K562 (cell line): ENCODE measurements around the gene TLNRD1.
"Not testable (repeated sequence)": the region's sequence is repeated elsewhere in the genome, so short reads cannot be mapped to it uniquely, and the experiment has no call there.

Experiments
- EZH2 ChIP-seq: IDR thresholded peaks from 2 replicates; pipeline ENCODE4 v1.6.1; 2012; ENCODE audit warnings: low read depth, mild to moderate bottlenecking, inconsistent platforms, low read length, borderline replicate concordance
- GABPA ChIP-seq: fragments of 200-800 bp; sonication (Bioruptor generic); conservative IDR thresholded peaks from 2 replicates; pipeline ENCODE4 v1.6.1; 2016; ENCODE audit warnings: low read depth, missing genetic modification characterization, missing compliant biosample characterization
- KLF6 ChIP-seq: fragments of 250-450 bp; sonication (Bioruptor Pico); IDR thresholded peaks from 2 replicates; pipeline ENCODE4 v1.4.0; 2020; ENCODE audit warnings: mild to moderate bottlenecking, moderate library complexity, borderline replicate concordance
- MAZ ChIP-seq, 2 experiments: fragments of 450-650 bp in 1 of 2; sonication (generic) in 1 of 2; formaldehyde crosslinking; IDR thresholded peaks in 1 of 2; conservative IDR thresholded peaks in 1 of 2; 2 replicates each; pipeline versions ENCODE4 v1.4.0 to v1.5.0; 2020; ENCODE audit warnings: mild to moderate bottlenecking in 1 of 2, missing genetic modification reagents in 1 of 2
- SP1 ChIP-seq: sonication (generic); formaldehyde crosslinking; IDR thresholded peaks from 2 replicates; pipeline ENCODE4 v1.8.1; 2022; ENCODE audit warnings: mild to moderate bottlenecking, missing genetic modification reagents
- ZNF23 ChIP-seq: fragments of 250-450 bp; sonication (Bioruptor Pico); IDR thresholded peaks from 2 replicates; pipeline ENCODE4 v1.4.0; 2020; ENCODE audit warnings: mild to moderate bottlenecking
- ZNF263 ChIP-seq: sonication (generic); formaldehyde crosslinking; IDR thresholded peaks from 2 replicates; pipeline ENCODE4 v1.8.0; 2022; ENCODE audit warnings: mild to moderate bottlenecking, missing genetic modification reagents, borderline replicate concordance
- TF ChIP-seq, protein P1 (sequence below), 3 experiments: IDR thresholded peaks in 2 of 3; conservative IDR thresholded peaks in 1 of 3; 2 replicates each; pipeline ENCODE4 v1.5.1; 2011 to 2012; ENCODE audit warnings: low read length in 3 of 3, mild to moderate bottlenecking in 3 of 3, control low read depth in 2 of 3, improper control_type of control experiment in 1 of 3, inconsistent platforms in 1 of 3, low read depth in 1 of 3, mixed read lengths in 1 of 3, moderate library complexity in 1 of 3; ENCODE audit not compliant: insufficient read depth in 2 of 3
- TF ChIP-seq, protein P2 (sequence below): fragments of 250-450 bp; sonication (Bioruptor Pico); IDR thresholded peaks from 2 replicates; pipeline ENCODE4 v1.8.0; 2021; ENCODE audit warnings: mild to moderate bottlenecking, moderate library complexity

GRCh38 chr15:80955571-80956452 is 44.9 kb upstream of the TLNRD1 start:
- TF ChIP-seq MAZ (CRISPR knock-in tag; conservative IDR thresholded peaks at IDR 0.05 in 1 of 2, IDR thresholded peaks at IDR 0.05 in 1 of 2); ZNF23 (CRISPR knock-in tag); SP1; KLF6 (CRISPR knock-in tag); GABPA; ZNF263; EZH2: not testable (repeated sequence)
- TF ChIP-seq, protein P1, sequence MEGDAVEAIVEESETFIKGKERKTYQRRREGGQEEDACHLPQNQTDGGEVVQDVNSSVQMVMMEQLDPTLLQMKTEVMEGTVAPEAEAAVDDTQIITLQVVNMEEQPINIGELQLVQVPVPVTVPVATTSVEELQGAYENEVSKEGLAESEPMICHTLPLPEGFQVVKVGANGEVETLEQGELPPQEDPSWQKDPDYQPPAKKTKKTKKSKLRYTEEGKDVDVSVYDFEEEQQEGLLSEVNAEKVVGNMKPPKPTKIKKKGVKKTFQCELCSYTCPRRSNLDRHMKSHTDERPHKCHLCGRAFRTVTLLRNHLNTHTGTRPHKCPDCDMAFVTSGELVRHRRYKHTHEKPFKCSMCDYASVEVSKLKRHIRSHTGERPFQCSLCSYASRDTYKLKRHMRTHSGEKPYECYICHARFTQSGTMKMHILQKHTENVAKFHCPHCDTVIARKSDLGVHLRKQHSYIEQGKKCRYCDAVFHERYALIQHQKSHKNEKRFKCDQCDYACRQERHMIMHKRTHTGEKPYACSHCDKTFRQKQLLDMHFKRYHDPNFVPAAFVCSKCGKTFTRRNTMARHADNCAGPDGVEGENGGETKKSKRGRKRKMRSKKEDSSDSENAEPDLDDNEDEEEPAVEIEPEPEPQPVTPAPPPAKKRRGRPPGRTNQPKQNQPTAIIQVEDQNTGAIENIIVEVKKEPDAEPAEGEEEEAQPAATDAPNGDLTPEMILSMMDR (IDR thresholded peaks at IDR 0.05 in 2 of 3, conservative IDR thresholded peaks at IDR 0.05 in 1 of 3; ENCODE audit: insufficient read depth in 2 of 3, low read depth in 1 of 3, low read length in 3 of 3), result not testable (repeated sequence)
- TF ChIP-seq, protein P2, sequence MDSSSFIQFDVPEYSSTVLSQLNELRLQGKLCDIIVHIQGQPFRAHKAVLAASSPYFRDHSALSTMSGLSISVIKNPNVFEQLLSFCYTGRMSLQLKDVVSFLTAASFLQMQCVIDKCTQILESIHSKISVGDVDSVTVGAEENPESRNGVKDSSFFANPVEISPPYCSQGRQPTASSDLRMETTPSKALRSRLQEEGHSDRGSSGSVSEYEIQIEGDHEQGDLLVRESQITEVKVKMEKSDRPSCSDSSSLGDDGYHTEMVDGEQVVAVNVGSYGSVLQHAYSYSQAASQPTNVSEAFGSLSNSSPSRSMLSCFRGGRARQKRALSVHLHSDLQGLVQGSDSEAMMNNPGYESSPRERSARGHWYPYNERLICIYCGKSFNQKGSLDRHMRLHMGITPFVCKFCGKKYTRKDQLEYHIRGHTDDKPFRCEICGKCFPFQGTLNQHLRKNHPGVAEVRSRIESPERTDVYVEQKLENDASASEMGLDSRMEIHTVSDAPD (CRISPR knock-in tag), result not testable (repeated sequence)
